ENCODE measurements around the gene HAPSTR1. TPM values are rescaled to one million over a fixed set of nuclear protein-coding genes. Genes with fewer than 3 reads are reported as not detected.

HAPSTR1 gene
- total and polyA plus RNA-seq, 11 donors, result 13.3 to 78.4 (median 55.9) TPM

- H3K27ac ChIP-seq, result no peak overlapping the region
- TF ChIP-seq POLR2A (IDR thresholded peaks at IDR 0.05), result no peak
- TF ChIP-seq, protein P1, sequence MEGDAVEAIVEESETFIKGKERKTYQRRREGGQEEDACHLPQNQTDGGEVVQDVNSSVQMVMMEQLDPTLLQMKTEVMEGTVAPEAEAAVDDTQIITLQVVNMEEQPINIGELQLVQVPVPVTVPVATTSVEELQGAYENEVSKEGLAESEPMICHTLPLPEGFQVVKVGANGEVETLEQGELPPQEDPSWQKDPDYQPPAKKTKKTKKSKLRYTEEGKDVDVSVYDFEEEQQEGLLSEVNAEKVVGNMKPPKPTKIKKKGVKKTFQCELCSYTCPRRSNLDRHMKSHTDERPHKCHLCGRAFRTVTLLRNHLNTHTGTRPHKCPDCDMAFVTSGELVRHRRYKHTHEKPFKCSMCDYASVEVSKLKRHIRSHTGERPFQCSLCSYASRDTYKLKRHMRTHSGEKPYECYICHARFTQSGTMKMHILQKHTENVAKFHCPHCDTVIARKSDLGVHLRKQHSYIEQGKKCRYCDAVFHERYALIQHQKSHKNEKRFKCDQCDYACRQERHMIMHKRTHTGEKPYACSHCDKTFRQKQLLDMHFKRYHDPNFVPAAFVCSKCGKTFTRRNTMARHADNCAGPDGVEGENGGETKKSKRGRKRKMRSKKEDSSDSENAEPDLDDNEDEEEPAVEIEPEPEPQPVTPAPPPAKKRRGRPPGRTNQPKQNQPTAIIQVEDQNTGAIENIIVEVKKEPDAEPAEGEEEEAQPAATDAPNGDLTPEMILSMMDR (IDR thresholded peaks at IDR 0.05), result no peak
- intact Hi-C loops (cut with DNase I), result no loop called here
Measured at GRCh38 chr16:9055661-9056060, 35.8 kb upstream of the HAPSTR1 start.

GRCh38 chr16:9056061-9056460 is 35.4 kb upstream of the HAPSTR1 start:
- Histone ChIP-seq H3K36me3 (no peaks in the 10 kb centered on the region), H3K4me3 (no peak overlapping the region), H3K27ac (no peak overlapping the region), H3K27me3 (no peaks in the 10 kb centered on the region), H3K4me1 (peaks cover 0 to 28% (median 9%) of the 10 kb centered on the region in 12 donors), H3K9me3 (no peaks in the 10 kb centered on the region)
- TF ChIP-seq, protein P1 (IDR thresholded peaks at IDR 0.05), result no peak
- DNase-seq, result no peak
- WGBS, 4 donors, result 80 to 88% (median 86%) methylated on average over 9 of the region's 9 CpGs
- ATAC-seq, result no peak
- intact Hi-C loops (cut with DNase I), result no loop called here

More at GRCh38 chr16:9055661-9056060, 35.8 kb upstream of the HAPSTR1 start:
- H3K9me3 ChIP-seq, result no peaks in the 10 kb centered on the region
- no peaks in the 10 kb centered on the region for H3K36me3 ChIP-seq
- DNase-seq (no peak), ATAC-seq (no peak)
- no peaks in the 10 kb centered on the region for H3K27me3 ChIP-seq
- peaks cover 0 to 24% (median 5%) of the 10 kb centered on the region in 12 donors for H3K4me1 ChIP-seq
- no peak overlapping the region for H3K4me3 ChIP-seq
- 56 to 66% (median 56%) methylated on average over 2 of the region's 2 CpGs for WGBS, 4 donors

DNA sequence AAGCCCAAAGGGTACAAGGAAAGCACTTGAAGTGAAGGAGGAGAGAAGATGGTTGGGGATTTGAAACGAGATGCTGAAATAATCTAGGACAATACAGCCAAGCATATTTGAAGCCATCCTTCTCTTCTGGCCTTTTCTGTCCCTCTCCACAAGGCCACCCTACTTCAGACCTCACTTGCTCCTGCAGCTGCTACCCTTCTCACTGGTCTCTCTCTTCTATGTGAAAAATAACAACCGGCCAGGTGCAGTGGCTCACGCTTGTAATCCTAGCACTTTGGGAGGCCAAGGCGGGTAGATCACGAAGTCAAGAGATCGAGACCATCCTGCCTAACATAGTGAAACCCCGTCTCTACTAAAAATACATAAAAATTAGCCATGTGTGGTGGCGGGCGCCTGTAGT is 33.2 kb upstream of the HAPSTR1 start:
- peaks cover 0 to 37% (median 11%) of the 10 kb centered on the region in 12 donors for H3K4me1 ChIP-seq
- no peaks in the 10 kb centered on the region for H3K36me3 ChIP-seq
- 90 to 94% (median 91%) methylated on average over 9 of the region's 9 CpGs for whole genome bisulfite sequencing, 4 donors
- ATAC-seq, result no peak
- intact Hi-C loops (cut with DNase I), result no loop called here
- H3K9me3 ChIP-seq, result no peaks in the 10 kb centered on the region
- H3K4me3 ChIP-seq, result no peak overlapping the region
- no peaks in the 10 kb centered on the region for H3K27me3 ChIP-seq
- TF ChIP-seq, protein P1 (IDR thresholded peaks at IDR 0.05), result no peak
- TF ChIP-seq POLR2A (IDR thresholded peaks at IDR 0.05), result no peak
- H3K27ac ChIP-seq, result no peak overlapping the region
- DNase-seq, result no peak

GRCh38 chr16:9060225-9060624 is 31.2 kb upstream of the HAPSTR1 start:
- Histone ChIP-seq H3K27me3 (no peaks in the 10 kb centered on the region), H3K27ac (peak overlapping the region in 3 of 12 donors; percentile 54 to 81 (median 56)), H3K36me3 (no peaks in the 10 kb centered on the region), H3K4me1 (peaks cover 0 to 22% (median 7%) of the 10 kb centered on the region in 12 donors), H3K4me3 (no peak overlapping the region), H3K9me3 (no peaks in the 10 kb centered on the region)
- TF ChIP-seq, protein P1 (IDR thresholded peaks at IDR 0.05), result no peak
- ATAC-seq (no peak), DNase-seq (no peak)
- intact Hi-C loops (cut with DNase I), result no loop called here

All from heart left ventricle (tissue), 16 donors.